Muscle of back (tissue), 11 donors: ENCODE measurements around the gene VPS45. TPM values are rescaled to one million over a fixed set of nuclear protein-coding genes. Genes with fewer than 3 reads are reported as not detected.
A peak's percentile ranks its signal among the peaks of the same experiment; 100 is the strongest.
"Not testable (repeated sequence)": the region's sequence is repeated elsewhere in the genome, so short reads cannot be mapped to it uniquely, and the experiment has no call there.

ENCODE experiments used
- DNase-seq, 3 donors: peaks; one replicate each; pipeline versions ENCODE4 v3.0.0 to v3.0.0-alpha.2; 2013
- polyA plus RNA-seq, 10 donors: library from polyadenylated mRNA; unstranded; fragments of 120-200 nt; gene quantifications; one replicate each; pipeline ENCODE4 v1.2.1, GENCODE V29; 2013; ENCODE audit not compliant: insufficient read length in 10 of 10

The VPS45 gene
- polyA plus RNA-seq, 10 donors, result 38.4 to 60.2 (median 47.9) TPM

DNA sequence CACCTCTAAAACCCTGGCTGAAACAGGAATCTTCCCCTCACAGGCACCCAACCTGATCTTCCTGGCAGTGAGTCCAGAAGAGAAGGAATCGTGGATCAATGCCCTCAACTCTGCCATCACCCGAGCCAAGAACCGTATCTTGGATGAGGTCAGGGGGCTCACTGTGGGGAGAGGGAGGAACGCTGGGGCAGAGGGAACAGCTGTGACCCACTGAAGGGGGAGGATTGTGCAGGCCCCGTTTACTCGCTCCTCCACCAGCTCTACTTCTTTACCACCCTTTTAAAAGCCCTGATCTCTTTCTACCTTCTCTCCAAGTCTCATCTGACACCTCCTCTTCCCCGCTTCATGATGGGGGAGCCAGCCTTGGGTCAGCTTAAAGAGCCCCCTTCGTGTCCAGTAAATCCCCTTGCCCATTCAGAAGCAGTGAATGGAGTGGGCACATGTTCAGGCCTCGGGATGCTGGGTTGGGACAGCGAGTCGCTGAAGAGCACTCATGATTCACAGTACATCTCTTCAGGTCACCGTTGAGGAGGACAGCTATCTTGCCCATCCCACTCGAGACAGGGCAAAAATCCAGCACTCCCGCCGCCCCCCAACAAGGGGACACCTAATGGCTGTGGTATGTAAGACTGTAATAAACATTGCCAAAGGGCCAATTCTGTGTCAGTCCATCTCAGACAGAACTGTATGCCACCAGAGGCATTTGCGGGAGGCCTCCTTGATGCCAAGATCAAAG is 89.5 kb downstream of the VPS45 start:
- no peak for DNase-seq

DNA sequence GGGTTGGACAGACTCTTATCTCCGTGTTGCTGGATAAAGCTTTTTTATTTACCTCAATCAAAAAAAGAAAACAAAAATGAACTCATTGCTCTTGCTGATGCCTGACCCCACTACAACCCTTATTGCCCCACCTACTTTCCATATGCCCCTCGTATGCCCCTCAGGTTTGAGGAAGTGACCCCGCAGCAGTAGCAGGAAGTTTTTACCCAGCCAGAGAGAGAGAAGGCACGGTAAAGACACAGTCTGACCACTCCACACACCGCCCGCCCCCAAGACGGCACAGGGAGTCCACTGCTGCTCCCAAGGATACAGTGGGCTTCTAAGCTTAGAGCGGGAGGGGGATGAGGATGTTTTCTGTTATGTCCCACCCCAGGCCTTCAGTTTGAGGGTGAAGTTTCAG is 92.0 kb downstream of the VPS45 start:
- DNase-seq, result peak in 1 of 3 donors; percentile 28

DNA sequence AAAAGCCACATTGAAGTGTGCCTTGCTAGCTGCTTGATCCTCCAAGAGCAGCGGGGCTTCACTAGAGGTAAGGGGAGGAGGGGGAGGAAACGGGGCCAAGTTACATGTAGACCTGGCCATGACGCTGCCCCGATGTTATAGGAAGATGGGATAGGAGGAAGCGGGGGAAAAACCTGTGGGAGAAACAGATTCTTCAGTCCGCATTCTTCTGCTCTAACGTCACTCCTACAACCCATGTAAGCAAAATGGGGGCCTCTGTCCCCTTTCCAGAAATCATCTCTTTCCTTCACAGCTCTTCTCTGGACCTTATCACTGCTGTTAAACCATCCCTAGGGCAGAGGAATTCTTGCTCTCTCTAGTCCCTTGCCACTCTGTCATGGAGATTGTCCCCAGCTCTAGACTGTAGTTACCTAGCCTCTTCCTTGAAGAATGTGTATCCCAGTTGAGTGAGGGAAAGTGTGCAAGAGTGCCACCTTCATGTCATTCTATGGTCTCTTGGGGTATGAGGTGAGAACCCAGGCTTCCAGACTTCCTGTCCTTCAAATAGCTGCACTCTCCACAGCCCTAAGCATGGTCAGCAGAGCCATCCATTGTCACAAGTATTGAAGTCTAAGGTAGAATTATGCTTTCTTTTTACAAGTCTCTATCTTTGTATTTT is 93.5 kb downstream of the VPS45 start:
- peak in 1 of 3 donors; percentile 38 for DNase-seq

DNA sequence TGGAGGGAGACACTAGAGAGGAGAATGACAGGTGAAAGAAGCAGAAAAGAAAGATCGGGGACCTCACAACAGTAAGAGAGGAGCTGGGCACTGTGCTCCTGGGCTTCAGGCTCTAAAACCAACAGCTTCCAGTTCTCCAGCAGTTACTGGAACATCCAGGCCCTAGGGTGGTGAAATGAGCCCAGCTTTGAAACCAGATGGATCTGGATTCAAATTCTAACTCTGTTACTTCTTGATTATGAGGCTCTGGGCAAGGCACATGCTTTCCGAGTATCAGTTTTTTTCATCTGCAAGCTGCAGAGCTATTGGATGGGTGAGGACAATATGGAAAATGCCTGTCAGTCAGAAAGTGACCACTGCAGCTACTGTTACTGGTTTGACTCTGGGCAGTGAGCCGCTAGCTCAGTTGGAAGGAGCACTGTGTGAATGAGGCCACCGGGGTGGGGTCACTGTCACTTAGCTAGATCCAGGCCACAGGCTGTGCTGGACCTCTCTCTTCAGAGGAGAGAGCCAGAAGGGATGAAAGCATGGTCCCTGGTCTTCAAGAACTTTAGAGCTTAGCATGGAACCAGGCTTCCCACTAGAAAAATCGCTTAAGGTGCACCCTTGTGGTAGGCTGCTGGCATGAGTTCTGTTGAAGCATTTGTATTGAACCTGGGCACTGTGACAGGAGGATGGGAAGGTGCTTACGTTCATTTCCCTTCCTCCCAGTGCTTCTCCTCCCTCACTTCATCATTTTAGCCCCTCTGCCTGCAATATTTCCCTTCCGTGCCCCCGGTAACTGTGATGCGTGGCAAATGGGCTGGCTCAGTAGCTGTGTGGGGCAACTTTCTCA is 94.4 kb downstream of the VPS45 start:
- peak in 1 of 3 donors; percentile 51 for DNase-seq

DNA sequence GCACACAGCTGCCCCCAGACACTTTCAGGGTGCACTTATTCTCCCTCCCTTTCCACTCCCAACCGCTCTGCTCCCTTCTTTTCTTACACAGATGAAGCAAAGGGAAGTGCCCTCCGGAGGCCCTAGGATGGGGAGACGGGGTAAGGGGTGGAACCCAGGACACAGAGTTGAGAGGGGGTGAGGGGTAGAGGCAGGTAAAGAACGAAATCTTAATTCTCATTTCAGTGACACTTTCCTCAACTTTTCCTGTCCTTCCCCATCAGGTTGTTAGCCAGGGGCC is 94.9 kb downstream of the VPS45 start:
- DNase-seq, result no peak

DNA sequence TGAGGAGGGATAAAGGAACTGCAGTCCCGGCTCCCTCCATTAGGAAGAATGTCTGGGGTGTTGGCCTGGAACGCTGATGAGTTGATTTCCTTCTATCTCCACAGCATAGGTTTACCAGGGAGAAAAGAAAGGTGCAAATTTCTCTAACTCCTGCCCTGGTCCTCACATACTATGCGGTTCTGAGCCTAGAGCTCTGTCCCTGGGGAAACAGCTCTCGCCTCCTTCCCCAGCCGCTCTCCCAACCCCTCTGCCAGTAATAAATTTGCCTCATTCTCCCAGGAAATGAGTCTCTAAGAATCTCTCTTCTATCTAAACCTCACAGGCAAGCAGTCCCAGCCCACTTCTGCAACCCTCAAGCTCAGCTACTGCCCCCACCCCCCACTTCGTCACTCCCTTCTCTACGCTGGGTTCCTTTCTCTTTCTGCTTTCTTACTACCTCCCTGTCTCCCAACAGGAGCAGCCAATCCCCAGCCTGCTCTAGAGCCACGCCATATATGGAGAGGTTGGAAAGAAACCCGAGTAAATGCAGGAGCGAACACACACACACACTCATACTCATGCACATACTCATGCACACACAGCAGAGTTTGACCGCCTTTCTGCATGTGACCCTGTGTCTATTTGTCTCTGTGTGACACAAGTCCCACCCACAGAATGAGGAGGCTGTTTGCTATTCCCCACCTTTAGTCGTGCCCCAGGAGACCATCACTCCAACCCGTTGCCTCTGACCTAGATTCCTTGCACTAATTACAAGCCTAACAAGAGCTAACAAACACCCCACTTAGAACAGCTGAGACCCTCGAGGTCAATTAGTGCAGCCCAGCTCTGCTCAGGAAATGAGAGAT is 95.5 kb downstream of the VPS45 start:
- peak; percentile 91 to 99 (median 97) for DNase-seq

DNA sequence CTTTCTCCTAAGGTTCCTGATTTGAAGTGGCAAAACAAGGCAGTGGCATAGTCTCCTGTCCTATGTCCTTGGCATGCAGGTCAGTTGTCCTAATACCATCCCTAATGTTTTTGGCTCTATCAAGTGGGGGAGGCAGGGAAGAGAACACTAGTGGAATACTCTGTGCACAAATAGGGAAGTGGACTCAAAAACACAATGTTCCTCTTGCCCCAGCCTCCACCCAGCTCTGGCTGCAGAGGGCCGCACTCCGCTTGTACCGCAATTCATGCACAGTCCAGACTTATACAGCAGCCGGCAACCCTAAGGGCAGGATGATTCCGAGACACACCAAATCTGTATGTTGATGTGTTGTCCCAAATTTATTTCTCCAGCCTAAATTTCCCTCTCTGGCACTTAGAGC is 96.6 kb downstream of the VPS45 start:
- peak in 1 of 3 donors; percentile 33 for DNase-seq

DNA sequence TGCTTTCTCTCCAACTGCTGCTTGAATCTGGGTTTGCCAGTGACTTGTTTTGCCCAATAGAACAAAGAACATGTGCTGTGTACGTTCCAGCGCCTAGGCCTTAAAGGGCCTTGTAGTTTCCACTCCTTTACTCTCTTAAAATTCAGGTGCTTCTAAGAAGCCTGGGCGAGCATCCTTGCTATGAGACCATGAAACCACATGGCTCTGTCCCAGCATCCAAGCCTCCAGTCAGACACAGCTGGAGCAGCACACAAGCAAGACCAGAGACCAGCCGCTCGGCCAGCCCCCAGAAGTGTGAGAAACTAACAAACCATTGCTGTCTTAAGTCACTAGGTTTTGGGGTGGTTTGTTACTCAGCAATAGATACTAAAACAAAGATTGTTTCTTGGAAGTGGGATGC is 97.2 kb downstream of the VPS45 start:
- DNase-seq, result peak in 1 of 3 donors; percentile 41

DNA sequence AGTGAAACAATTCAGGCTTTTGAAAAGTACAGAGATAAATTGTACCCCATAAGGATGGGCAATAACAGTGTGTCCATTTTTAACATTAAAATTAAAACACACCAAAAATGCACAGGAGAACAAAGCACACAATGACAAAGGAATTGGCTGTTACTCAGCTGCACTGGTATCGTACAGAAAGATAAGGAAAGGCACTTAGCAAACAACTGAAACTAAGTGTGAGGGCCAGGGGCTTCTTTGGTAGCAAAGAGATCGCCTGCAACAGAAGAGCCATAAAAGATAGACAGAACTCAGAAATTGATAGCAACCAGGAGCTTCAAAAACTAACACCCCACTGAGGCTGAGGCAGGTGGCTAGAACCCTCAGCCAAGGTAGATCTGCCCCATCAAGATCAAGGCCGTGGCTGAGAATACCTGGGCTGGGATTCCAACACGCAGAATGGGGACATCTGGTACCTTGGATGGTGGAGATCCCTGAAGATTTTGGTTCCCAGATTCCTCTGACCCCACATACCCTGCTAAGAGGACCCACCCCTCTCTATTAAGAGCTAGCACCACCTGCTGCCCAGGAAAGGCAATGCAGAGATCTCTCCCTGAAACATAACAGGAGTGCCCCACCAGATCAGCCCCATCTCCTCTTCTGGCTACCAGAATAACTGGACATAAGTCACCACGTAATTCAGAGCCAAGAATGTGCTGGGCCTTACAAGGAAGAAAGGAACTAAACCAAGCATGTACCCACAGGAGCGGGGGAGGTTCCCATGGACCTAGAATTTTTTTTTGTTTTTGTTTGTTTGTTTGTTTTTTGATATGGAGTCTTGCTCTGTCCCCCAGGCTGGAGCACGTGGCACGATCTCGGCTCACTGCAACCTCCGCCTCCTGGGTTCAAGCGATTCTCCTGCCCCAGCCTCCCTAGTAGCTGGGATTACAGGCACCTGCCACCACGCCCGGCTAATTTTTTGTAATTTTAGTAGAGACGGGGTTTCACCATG is 98.3 kb downstream of the VPS45 start:
- DNase-seq, result peak in 1 of 3 donors; percentile 64

DNA sequence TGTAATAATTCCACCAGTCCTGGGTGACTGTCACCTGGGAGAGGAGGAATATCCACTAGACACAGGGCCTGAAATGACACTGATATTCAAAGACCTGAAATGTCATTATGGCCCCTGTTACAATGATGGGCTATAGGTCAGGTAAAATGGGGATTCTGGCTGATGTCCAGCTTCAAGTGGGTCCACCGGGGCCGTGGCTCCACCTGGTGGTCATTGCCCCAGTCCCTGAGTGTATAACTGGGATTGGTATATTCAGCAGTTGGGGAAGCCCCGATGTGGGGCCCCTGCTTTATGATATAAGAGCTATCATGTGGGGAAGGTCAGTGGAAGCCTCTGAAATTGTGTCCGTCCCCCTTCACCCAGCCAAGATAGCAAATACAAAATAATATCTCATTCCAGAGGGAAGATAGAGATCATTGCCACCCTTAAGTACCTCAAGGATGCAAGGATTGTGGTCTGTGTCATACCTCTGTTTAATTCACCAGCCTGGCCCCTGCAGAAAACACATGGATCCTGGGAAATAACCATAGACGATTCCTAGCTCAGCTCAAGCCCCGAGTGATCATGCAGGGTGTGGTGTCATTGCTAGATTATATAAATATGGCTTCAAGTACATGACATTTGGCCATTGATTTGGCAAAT is 101.5 kb downstream of the VPS45 start:
- DNase-seq, result peak in 1 of 3 donors; percentile 66

DNA sequence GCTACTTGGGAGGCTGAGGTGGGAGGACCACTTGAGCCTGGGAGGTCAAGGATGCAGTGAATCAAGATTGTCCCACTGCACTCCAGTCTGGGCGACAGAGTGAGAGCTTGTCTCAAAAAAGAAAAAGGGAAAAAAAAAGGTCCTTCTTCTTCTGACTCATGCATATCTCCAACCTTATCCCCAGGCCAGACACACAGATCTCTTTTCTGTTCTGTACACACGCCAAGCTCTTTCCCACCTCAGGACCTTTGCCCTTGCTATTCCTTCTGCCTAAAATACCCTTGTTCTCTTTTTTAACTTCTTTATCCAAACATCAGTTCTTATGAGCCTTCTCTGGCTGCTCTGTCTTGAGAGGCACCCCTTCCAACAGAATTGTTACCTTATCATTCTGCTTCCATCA is 104.2 kb downstream of the VPS45 start:
- DNase-seq, result no peak

DNA sequence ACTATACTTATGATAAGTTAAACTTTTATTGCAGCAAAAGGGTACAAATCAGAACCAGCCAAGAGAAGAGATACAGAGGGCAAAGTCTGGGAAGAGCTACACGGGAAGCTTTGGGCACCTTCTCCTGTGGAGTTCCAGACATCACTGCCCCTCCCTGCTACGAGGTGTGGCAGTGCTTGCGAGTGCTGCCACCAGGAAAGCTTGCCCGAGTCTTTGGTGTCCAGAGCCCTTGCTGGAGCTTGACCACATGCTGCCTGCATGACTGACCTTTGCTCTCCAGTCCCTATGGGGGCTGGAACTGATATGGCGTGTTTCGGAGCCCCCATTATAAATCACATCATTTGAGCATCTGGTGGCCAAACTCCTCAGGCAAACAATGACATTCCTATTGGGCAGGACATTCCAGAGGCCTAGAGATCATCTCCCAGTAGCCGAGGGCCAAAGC is 105.6 kb downstream of the VPS45 start:
- no peak for DNase-seq

DNA sequence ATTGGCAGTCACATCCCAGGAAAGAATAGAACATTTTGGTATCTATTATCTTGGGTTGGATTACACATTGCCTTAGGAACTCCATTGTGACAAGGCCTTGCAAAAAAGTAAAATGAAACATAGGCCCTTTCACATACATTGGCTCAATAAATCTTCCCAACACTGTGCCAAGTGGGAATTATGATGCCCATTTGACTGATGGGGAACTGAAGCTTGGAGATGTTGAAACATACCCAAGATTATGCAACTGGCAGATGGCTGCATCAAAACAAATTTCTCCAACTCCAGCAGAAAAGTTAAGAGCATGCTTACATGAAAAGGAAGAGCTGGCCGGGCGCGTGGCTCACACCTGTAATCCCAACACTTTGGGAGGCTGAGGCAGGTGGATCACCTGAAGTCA is 109.0 kb downstream of the VPS45 start:
- DNase-seq, result peak in 1 of 3 donors; percentile 23

DNA sequence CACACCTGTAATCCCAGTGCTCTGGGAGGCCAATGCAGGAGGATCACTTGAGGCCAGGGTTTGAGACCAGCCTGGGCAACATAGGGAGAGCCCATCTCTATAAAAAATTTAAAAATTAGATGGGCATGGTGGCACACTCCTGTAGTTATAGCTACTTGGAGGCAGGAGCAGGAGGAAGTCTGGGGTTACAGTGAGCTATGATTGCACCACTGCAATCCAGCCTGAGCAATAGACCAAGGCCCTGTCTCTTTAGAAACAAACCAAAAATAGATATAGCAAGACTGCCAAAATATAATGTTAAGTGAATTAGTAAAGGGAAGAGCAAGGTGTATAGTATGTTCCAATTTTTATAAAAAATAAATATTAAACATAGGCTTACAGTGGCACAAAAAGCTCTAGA is 111.0 kb downstream of the VPS45 start:
- no peak for DNase-seq

DNA sequence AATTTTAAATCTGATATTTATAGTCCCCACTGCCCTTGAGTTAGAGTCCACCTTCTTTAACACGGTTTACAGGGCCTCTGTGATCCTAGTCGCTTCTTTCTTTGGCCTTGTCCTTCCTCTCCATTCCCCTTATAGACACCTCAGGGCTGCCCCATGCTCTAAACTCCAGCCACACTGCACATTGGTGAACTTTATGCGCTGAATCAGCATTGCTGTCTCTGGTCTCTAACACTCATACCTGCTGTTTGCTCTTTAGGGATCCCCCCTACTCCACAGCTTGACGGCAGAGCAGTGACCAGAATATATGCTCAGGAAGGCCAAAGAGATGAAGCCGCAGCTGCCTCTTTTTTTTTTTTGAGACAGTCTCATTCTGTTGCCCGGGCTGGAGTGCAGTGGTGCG is 112.3 kb downstream of the VPS45 start:
- no peak for DNase-seq

DNA sequence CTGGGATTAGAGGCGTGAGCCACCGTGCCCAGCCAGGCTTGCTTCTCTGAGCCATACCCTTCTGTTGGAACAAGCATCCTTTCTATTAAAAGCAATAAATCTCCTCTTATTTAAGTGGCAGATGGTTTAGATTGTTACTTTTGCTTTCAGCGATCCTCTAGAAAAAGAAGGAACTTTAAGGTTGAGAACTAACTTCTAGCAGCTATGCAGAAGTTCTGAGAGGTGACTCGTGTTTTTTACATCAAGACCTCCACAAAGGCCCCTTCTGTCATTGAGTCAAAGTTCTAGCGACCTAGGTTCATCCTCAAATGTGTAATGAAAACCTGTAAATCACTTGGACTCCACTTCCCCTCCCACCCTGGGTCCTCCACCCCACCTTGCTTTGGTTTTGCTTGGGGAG is 112.9 kb downstream of the VPS45 start:
- no peak for DNase-seq

DNA sequence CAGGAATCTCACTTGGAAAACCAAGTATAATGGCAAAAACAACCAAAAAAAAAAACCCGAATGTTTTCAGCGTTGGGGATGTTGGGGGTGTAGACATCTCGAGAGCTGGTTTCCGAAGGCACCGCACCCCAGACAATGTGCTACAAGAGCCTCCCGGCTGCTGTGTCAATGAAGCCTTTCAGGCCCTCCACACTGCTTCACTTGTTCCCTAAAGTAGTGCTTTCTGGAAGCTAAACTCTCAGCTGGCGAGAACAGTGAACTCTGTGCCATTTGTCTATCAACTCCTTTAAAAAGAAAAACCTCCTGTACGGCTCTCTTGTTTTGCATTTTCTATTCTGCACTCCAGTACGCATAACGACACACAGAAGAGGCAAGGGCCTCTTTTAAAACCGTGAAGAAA is 114.7 kb downstream of the VPS45 start:
- no peak for DNase-seq

DNA sequence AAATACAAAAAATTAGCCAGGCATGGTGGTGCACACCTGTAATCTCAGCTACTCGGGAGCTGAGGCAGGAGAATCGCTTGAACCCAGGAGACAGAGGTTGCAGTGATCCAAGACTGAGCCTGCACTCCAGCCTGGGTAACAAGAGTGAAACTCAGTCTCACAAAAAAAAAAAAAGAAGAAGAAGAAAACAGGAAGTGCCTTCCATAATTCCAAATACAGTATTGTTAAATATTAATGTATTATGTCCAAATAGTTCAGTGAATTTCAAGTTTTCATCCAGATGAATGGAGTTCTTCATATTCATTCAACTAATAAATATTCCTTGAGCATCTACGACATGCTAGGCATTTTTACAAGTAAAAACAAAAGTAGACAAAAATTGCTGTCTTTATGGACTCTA is 115.5 kb downstream of the VPS45 start:
- no peak for DNase-seq

DNA sequence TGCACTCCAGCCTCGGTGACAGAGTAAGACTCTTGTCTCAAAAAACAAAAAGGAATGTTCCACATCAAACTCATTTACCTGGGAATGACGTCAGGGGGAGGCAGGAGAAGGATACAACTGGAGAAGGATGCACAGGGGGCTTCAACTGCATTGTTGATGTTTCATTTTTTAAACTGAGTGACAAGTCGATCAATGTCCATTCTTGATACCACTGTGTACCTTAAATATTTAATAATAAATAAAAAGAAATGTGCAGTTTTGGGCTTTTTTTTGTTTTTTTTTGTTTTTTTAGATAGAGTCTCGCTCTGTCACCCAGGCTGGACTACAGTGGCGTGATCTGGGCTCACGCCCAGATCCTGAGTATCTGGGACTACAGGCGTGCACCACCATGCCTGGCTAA is 117.9 kb downstream of the VPS45 start:
- no peak for DNase-seq

DNA sequence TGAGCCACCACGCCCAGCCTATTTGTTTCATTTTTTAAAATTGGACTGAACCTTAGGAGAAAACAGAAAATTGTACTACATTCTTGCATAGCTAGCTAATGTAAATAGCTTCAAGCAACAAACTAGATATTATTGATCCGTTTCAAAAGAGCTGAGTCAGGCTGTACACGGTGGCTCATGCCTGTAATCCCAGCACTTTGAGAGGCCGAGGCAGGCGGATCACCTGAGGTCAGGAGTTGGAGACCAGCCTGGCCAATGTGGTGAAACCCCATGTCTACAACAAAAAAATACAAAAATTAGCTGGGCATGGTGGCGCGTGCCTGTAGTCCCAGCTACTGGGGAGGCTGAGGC is 118.8 kb downstream of the VPS45 start:
- DNase-seq, result not testable (repeated sequence)
